Loucy (cell line): ENCODE data around the gene MGRN1.

ENCODE experiments used
- EZH2phosphoT487 ChIP-seq: fragments of 200-600 bp; IDR thresholded peaks from 2 replicates; pipeline ENCODE4 v1.6.1; 2018; ENCODE audit warnings: antibody characterized with exemption, mild to moderate bottlenecking, moderate library complexity, borderline replicate concordance
- TF ChIP-seq, protein P1 (sequence below): fragments of 200-600 bp; sonication (generic); conservative IDR thresholded peaks from 2 replicates; pipeline ENCODE4 v1.5.1; 2014; ENCODE audit warnings: mild to moderate bottlenecking, antibody characterized with exemption, low read length

DNA sequence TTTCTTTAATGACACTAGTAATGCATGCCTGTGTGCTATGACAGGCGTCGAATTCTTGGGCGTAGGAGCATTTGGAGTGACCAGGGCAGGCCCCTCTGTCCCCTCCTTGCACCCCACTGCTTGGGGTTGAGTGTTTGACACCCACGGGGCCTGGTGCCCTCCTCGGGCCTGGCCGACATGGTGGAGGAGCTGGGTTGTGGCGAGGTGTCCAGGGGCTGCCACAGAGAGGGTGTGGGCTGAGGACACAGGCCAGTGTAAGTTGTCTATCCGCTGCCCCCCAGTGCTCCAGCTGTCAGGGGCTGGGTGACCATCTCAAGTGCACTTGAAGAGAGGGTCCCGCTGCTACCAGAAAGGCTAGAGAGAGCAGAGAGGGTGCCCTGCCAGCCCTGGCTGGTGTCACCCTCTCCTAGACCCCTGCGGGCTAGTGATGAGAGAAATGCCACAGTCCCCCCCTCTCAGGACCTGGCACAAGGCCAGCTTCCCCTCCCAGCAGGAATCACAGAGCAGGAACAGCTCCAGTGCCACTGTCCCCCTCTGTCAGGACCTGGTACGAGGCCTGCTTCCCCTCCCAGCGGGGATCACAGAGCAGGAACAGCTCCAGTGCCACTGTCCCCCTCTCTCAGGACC lies 30.5 kb downstream of the MGRN1 start:
- TF ChIP-seq, protein P1, sequence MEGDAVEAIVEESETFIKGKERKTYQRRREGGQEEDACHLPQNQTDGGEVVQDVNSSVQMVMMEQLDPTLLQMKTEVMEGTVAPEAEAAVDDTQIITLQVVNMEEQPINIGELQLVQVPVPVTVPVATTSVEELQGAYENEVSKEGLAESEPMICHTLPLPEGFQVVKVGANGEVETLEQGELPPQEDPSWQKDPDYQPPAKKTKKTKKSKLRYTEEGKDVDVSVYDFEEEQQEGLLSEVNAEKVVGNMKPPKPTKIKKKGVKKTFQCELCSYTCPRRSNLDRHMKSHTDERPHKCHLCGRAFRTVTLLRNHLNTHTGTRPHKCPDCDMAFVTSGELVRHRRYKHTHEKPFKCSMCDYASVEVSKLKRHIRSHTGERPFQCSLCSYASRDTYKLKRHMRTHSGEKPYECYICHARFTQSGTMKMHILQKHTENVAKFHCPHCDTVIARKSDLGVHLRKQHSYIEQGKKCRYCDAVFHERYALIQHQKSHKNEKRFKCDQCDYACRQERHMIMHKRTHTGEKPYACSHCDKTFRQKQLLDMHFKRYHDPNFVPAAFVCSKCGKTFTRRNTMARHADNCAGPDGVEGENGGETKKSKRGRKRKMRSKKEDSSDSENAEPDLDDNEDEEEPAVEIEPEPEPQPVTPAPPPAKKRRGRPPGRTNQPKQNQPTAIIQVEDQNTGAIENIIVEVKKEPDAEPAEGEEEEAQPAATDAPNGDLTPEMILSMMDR, result no peak
- no peak for TF ChIP-seq EZH2phosphoT487
